ENCODE results near the gene TMX4.

GRCh38 chr20:8002056-8002455, 17.5 kb downstream of the TMX4 start:
- TF ChIP-seq CTCF (IDR thresholded peaks at IDR 0.05) = no peak
- TF ChIP-seq POLR2A (IDR thresholded peaks at IDR 0.05) = no peak
- TF ChIP-seq EP300 (IDR thresholded peaks at IDR 0.05) = no peak

Measured in tibial nerve (tissue), 4 donors.